Esophagus squamous epithelium (tissue), 5 donors: ENCODE results near the gene PRKAA1. TPM values are rescaled to one million over a fixed set of nuclear protein-coding genes. Genes with fewer than 3 reads are reported as not detected.
A peak's percentile ranks its signal among the peaks of the same experiment; 100 is the strongest.

Experiments used
- DNase-seq: peaks from one replicate; lab custom pipeline; 2025; lab: John Stamatoyannopoulos, UW
- H3K27ac ChIP-seq, 4 donors: fragments of 200-600 bp; sonication (generic); one replicate each; pipeline ENCODE4 v1.5.1; 2016 to 2019; ENCODE audit warnings: mild to moderate bottlenecking in 1 of 4
- H3K27me3 ChIP-seq, 4 donors: fragments of 200-600 bp; sonication (generic); 1 replicate in 3 of 4; 2 replicates in 1 of 4; pipeline versions ENCODE4 v1.5.1 to v1.6.0; 2017 to 2021; ENCODE audit warnings: antibody characterized with exemption in 1 of 4
- H3K36me3 ChIP-seq, 3 donors: fragments of 200-600 bp; sonication (generic); one replicate each; pipeline ENCODE4 v1.5.1; 2016 to 2019
- H3K4me1 ChIP-seq, 3 donors: fragments of 200-600 bp; sonication (generic); one replicate each; pipeline ENCODE4 v1.5.1; 2017 to 2019
- H3K4me3 ChIP-seq, 4 donors: fragments of 200-600 bp; sonication (generic); 1 replicate in 3 of 4; 2 replicates in 1 of 4; pipeline ENCODE4 v1.5.1; 2016 to 2019; ENCODE audit warnings: mild to moderate bottlenecking in 2 of 4, moderate library complexity in 1 of 4
- H3K9me3 ChIP-seq, 3 donors: fragments of 200-600 bp; sonication (generic); one replicate each; pipeline ENCODE4 v1.5.1; 2016 to 2019
- CTCF ChIP-seq, 6 experiments: fragments of 450-650 bp in 4 of 6; fragments of 200-600 bp in 2 of 6; sonication (generic) in 2 of 6; IDR thresholded peaks; one replicate each; pipeline ENCODE4 v1.5.1; 2016 to 2019; ENCODE audit warnings: antibody characterized with exemption in 6 of 6, mild to moderate bottlenecking in 4 of 6, moderate library complexity in 4 of 6
- POLR2A ChIP-seq, 4 donors: fragments of 450-650 bp; IDR thresholded peaks; one replicate each; pipeline ENCODE4 v1.6.1; 2017; ENCODE audit warnings: antibody characterized with exemption in 4 of 4, mild to moderate bottlenecking in 4 of 4, moderate library complexity in 3 of 4
- WGBS, 2 donors: methylation state at CpG; one replicate each; pipeline ENCODE4 v1.1.5; 2018; 5-methylcytosine and 5-hydroxymethylcytosine counted together
- intact Hi-C: fragments of 100-400 bp; cut with DNase I; formaldehyde crosslinking; loops from one replicate; pipeline ENCODE4 v1.15.0; 2022
- total RNA-seq, 4 donors: library from RNA; depleted of rRNA; stranded (reverse); fragments of >200 nt; gene quantifications; one replicate each; pipeline ENCODE4 v1.1.0, GENCODE V29; 2016
- donor health status: DM: yes; HTN: yes; CAD: no.

PRKAA1 gene
- total RNA-seq, 4 donors from 2014 or later, result 32.0 to 61.9 (median 51.9) TPM

GRCh38 chr5:40770764-40771163 lies 27.4 kb downstream of the PRKAA1 start:
- Histone ChIP-seq H3K9me3 (no peaks in the 10 kb centered on the region), H3K36me3 (peaks cover 0 to 94% (median 3%) of the 10 kb centered on the region in 3 donors), H3K4me1 (peaks cover 0 to 2% (median 0%) of the 10 kb centered on the region in 3 donors), H3K27ac (no peak overlapping the region), H3K27me3 (no peaks in the 10 kb centered on the region), H3K4me3 (no peak overlapping the region)
- TF ChIP-seq POLR2A (IDR thresholded peaks at IDR 0.05) (no peak), CTCF (IDR thresholded peaks at IDR 0.05) (no peak)
- intact Hi-C loops, result no loop called here
- 91 to 98% methylated on average over 5 of the region's 5 CpGs for WGBS, 2 donors
- DNase-seq, result no peak

- Histone ChIP-seq H3K27ac (no peak overlapping the region), H3K9me3 (no peaks in the 10 kb centered on the region), H3K4me1 (no peaks in the 10 kb centered on the region), H3K27me3 (no peaks in the 10 kb centered on the region), H3K4me3 (no peak overlapping the region), H3K36me3 (peaks cover 0 to 86% (median 0%) of the 10 kb centered on the region in 3 donors)
- no peak for DNase-seq
- no peak for TF ChIP-seq CTCF (IDR thresholded peaks at IDR 0.05)
- TF ChIP-seq POLR2A (IDR thresholded peaks at IDR 0.05), result no peak
- 69 to 82% methylated on average over 2 of the region's 2 CpGs for WGBS, 2 donors
- intact Hi-C loops, result no loop called here
Observed at GRCh38 chr5:40762705-40763104, 35.5 kb downstream of the PRKAA1 start.

- intact Hi-C loops, result no loop called here
- 95 to 96% methylated on average over 2 of the region's 2 CpGs for WGBS, 2 donors
- H3K36me3 ChIP-seq, result peaks cover 0 to 33% (median 0%) of the 10 kb centered on the region in 3 donors
Observed at GRCh38 chr5:40757400-40757799, 40.8 kb downstream of the PRKAA1 start.

GRCh38 chr5:40755407-40756365 lies 42.5 kb downstream of the PRKAA1 start, which contains the start of gene TTC33:
Gene TTC33, minus strand, starts transcription at chr5:40755961. Its CDS starts 8,943 bp downstream, at chr5:40747018.
- WGBS, 2 donors, result 6 to 12% methylated on average over 42 to 70 of the region's 80 CpGs
- intact Hi-C loops, result no loop called here
- H3K4me3 ChIP-seq, result peak within 1 kb of the TSS; percentile 82 to 96 (median 90)
- H3K27ac ChIP-seq, result peak within 1 kb of the TSS; percentile 88 to 97 (median 94)
- peaks cover 0 to 16% (median 0%) of the 10 kb centered on the region in 3 donors for H3K36me3 ChIP-seq
- H3K27me3 ChIP-seq, result no peaks in the 10 kb centered on the region
- peak; percentile 87 for DNase-seq
- no peaks in the 10 kb centered on the region for H3K9me3 ChIP-seq
- H3K4me1 ChIP-seq, result peaks cover 8 to 20% (median 9%) of the 10 kb centered on the region in 3 donors
- TF ChIP-seq POLR2A (IDR thresholded peaks at IDR 0.05) (peak in 2 of 4 donors; percentile 22 to 59), CTCF (IDR thresholded peaks at IDR 0.05) (peak; percentile 51 to 80 (median 61))

More at GRCh38 chr5:40757400-40757799, 40.8 kb downstream of the PRKAA1 start:
- no peaks in the 10 kb centered on the region for H3K27me3 ChIP-seq
- H3K27ac ChIP-seq, result no peak overlapping the region
- no peaks in the 10 kb centered on the region for H3K9me3 ChIP-seq
- H3K4me1 ChIP-seq, result peaks cover 8 to 20% (median 9%) of the 10 kb centered on the region in 3 donors
- TF ChIP-seq POLR2A (IDR thresholded peaks at IDR 0.05) (no peak), CTCF (IDR thresholded peaks at IDR 0.05) (no peak)
- no peak overlapping the region for H3K4me3 ChIP-seq
- DNase-seq, result no peak

GRCh38 chr5:40755093-40755406 lies 43.1 kb downstream of the PRKAA1 start:
- H3K27ac ChIP-seq, result peak overlapping the region; percentile 88 to 97 (median 94)
- peak; percentile 5 for DNase-seq
- H3K36me3 ChIP-seq, result peaks cover 0 to 14% (median 0%) of the 10 kb centered on the region in 3 donors
- TF ChIP-seq CTCF (IDR thresholded peaks at IDR 0.05), result peak in 5 of 6 experiments; percentile 28 to 66 (median 55)
- peak in 2 of 4 donors; percentile 23 to 43 for TF ChIP-seq POLR2A (IDR thresholded peaks at IDR 0.05)
- H3K4me3 ChIP-seq, result peak overlapping the region; percentile 82 to 96 (median 90)
- H3K4me1 ChIP-seq, result peaks cover 8 to 20% (median 9%) of the 10 kb centered on the region in 3 donors
- 1% methylated on average over 11 of the region's 11 CpGs for WGBS, 2 donors
- H3K27me3 ChIP-seq, result no peaks in the 10 kb centered on the region
- no peaks in the 10 kb centered on the region for H3K9me3 ChIP-seq
- intact Hi-C loops, result no loop called here
